Fibroblast of peridontal ligament (primary cell): ENCODE results near the gene PPIE.

Experiments used
- DNase-seq: peaks from one replicate; pipeline ENCODE4 v3.0.0-alpha.2; 2010; ENCODE audit errors: extremely low read depth

Gene PPIE

GRCh38 chr1:39738622-39739366 is at the start of gene PPIE:
PPIE (plus strand) TSS chr1:39738882; CDS start chr1:39738901, 19 bp downstream.
- peak; percentile 81 for DNase-seq

- no peak for DNase-seq
Measured at GRCh38 chr1:39689214-39689613, 49.5 kb upstream of the PPIE start.

GRCh38 chr1:39689635-39690034 is 49.0 kb upstream of the PPIE start:
- DNase-seq = no peak

- no peak for DNase-seq
Measured at GRCh38 chr1:39690225-39690624, 48.5 kb upstream of the PPIE start.

- no peak for DNase-seq
Measured at GRCh38 chr1:39690794-39691382, 47.8 kb upstream of the PPIE start.

- peak; percentile 29 for DNase-seq
Measured at GRCh38 chr1:39691383-39692151, 47.1 kb upstream of the PPIE start, which contains the start of gene HPCAL4. HPCAL4 (minus strand) TSS chr1:39691433; CDS start chr1:39684603, 6,830 bp downstream.

- DNase-seq = no peak
Measured at GRCh38 chr1:39692152-39693074, 46.3 kb upstream of the PPIE start.

- DNase-seq = no peak
Measured at GRCh38 chr1:39694026-39694425, 44.7 kb upstream of the PPIE start.

GRCh38 chr1:39695016-39695415 is 43.7 kb upstream of the PPIE start:
- no peak for DNase-seq

- DNase-seq = no peak
Measured at GRCh38 chr1:39696448-39696847, 42.2 kb upstream of the PPIE start.

- DNase-seq = no peak
Measured at GRCh38 chr1:39698568-39698967, 40.1 kb upstream of the PPIE start.

- no peak for DNase-seq
Measured at GRCh38 chr1:39699419-39699818, 39.3 kb upstream of the PPIE start.

GRCh38 chr1:39700348-39700747 is 38.3 kb upstream of the PPIE start:
- no peak for DNase-seq

- DNase-seq = peak; percentile 47
Measured at GRCh38 chr1:39701049-39701439, 37.6 kb upstream of the PPIE start.

- DNase-seq = no peak
Measured at GRCh38 chr1:39704757-39705156, 33.9 kb upstream of the PPIE start.

GRCh38 chr1:39707506-39707905 is 31.2 kb upstream of the PPIE start:
- DNase-seq = no peak

GRCh38 chr1:39711104-39711965 is 27.3 kb upstream of the PPIE start:
- DNase-seq = no peak

GRCh38 chr1:39711966-39712340 is 26.7 kb upstream of the PPIE start:
- DNase-seq = no peak

GRCh38 chr1:39713557-39713956 is 25.1 kb upstream of the PPIE start:
- no peak for DNase-seq

- no peak for DNase-seq
Measured at GRCh38 chr1:39717809-39718208, 20.9 kb upstream of the PPIE start.
